ENCODE data around the gene CALD1.

Gene CALD1

GRCh38 chr7:134886353-134887057 lies 107.1 kb downstream of the CALD1 start:
- no peak for DNase-seq (ENCODE audit: low read depth in 1 of 2, low spot score in 1 of 2)
- TF ChIP-seq SPI1 (IDR thresholded peaks at IDR 0.05; ENCODE audit: borderline replicate concordance, low read depth) (no peak), CTCF (IDR thresholded peaks at IDR 0.05; ENCODE audit: insufficient read depth, low read length) (no peak), POLR2AphosphoS5 (IDR thresholded peaks at IDR 0.05; ENCODE audit: low read depth) (no peak), GABPA (IDR thresholded peaks at IDR 0.05; ENCODE audit: low read depth) (no peak), REST (IDR thresholded peaks at IDR 0.05; ENCODE audit: insufficient replicate concordance, low read depth) (no peak)
- no peak overlapping the region for H3K27ac ChIP-seq (replicated peaks)
- H3K4me3 ChIP-seq (replicated peaks; ENCODE audit: insufficient read depth, low read length) = no peak overlapping the region
- no peaks in the 10 kb centered on the region for H3K27me3 ChIP-seq (ENCODE audit: insufficient read depth, poor library complexity, severe bottlenecking)

DNA sequence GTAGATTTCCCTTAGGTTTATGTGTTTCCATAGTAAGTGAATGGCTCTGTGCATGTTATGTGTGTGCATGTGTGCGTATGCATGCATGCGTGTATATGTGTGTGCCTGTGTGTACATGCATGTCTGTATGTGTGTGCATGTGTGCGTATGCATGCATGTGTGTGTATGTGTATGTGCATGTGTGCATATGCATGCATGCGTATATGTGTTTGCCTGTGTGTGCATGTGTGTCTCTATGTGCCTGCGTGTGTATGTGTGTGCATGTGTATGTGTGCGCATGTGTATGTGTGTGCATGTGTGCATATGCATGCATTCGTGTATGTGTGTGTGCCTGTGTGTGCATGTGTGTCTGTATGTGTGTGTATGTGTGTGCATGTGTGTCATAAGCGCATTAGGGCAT lies 108.1 kb downstream of the CALD1 start:
- H3K27me3 ChIP-seq (ENCODE audit: insufficient read depth, poor library complexity, severe bottlenecking) = no peaks in the 10 kb centered on the region
- DNase-seq (ENCODE audit: low read depth in 1 of 2, low spot score in 1 of 2) = no peak
- no peak overlapping the region for H3K4me3 ChIP-seq (replicated peaks; ENCODE audit: insufficient read depth, low read length)
- no peak overlapping the region for H3K27ac ChIP-seq (replicated peaks)
- TF ChIP-seq REST (IDR thresholded peaks at IDR 0.05; ENCODE audit: insufficient replicate concordance, low read depth) = no peak
- no peak for TF ChIP-seq GABPA (IDR thresholded peaks at IDR 0.05; ENCODE audit: low read depth)
- TF ChIP-seq SPI1 (IDR thresholded peaks at IDR 0.05; ENCODE audit: borderline replicate concordance, low read depth) = no peak
- no peak for TF ChIP-seq CTCF (IDR thresholded peaks at IDR 0.05; ENCODE audit: insufficient read depth, low read length)
- TF ChIP-seq POLR2AphosphoS5 (IDR thresholded peaks at IDR 0.05; ENCODE audit: low read depth) = no peak

GRCh38 chr7:134888141-134888740 lies 108.8 kb downstream of the CALD1 start:
- DNase-seq (ENCODE audit: low read depth in 1 of 2, low spot score in 1 of 2) = no peak
- no peaks in the 10 kb centered on the region for H3K27me3 ChIP-seq (ENCODE audit: insufficient read depth, poor library complexity, severe bottlenecking)
- TF ChIP-seq CTCF (IDR thresholded peaks at IDR 0.05; ENCODE audit: insufficient read depth, low read length) (no peak), REST (IDR thresholded peaks at IDR 0.05; ENCODE audit: insufficient replicate concordance, low read depth) (no peak), SPI1 (IDR thresholded peaks at IDR 0.05; ENCODE audit: borderline replicate concordance, low read depth) (no peak), POLR2AphosphoS5 (IDR thresholded peaks at IDR 0.05; ENCODE audit: low read depth) (no peak), GABPA (IDR thresholded peaks at IDR 0.05; ENCODE audit: low read depth) (no peak)
- no peak overlapping the region for H3K27ac ChIP-seq (replicated peaks)
- no peak overlapping the region for H3K4me3 ChIP-seq (replicated peaks; ENCODE audit: insufficient read depth, low read length)

Measured in HL-60 (cell line).